Naive thymus-derived CD4-positive, alpha-beta T cell (primary cell): ENCODE data around the gene AP2A1. TPM values are rescaled to one million over a fixed set of nuclear protein-coding genes. Genes with fewer than 3 reads are reported as not detected.

Experiments
- ATAC-seq: fragments of 150-1000 bp; cut with Tn5 transposase; 2 replicates; pipeline ENCODE4 v1.10.0; 2021; ENCODE audit warnings: mild to moderate bottlenecking, moderate library complexity
- CTCF ChIA-PET: fragments of 350-600 bp; sonication (Branson Sonifier 250); formaldehyde crosslinking; loops from one replicate; lab custom pipeline; 2021; ENCODE audit warnings: antibody characterized with exemption; lab: Charles Lee
- POLR2A ChIA-PET: fragments of 350-600 bp; sonication (Branson Sonifier 250); formaldehyde crosslinking; loops from one replicate; lab custom pipeline; 2021; ENCODE audit warnings: antibody characterized with exemption, inconsistent platforms; lab: Charles Lee
- DNase-seq, 9 donors: peaks; one replicate each; pipeline versions ENCODE4 v3.0.0 to v3.0.0-alpha.2; 2020 to 2022; ENCODE audit warnings: mixed read lengths in 1 of 9
- H3K27ac ChIP-seq: one replicate; pipeline ENCODE4 v1.7.0; 2013; ENCODE audit warnings: mild to moderate bottlenecking, low read depth, low read length, moderate library complexity
- H3K27me3 ChIP-seq, 2 donors: one replicate each; pipeline ENCODE4 v1.7.0; 2013; ENCODE audit warnings: low read length in 2 of 2, mild to moderate bottlenecking in 2 of 2, moderate library complexity in 2 of 2; ENCODE audit not compliant: control insufficient read depth in 2 of 2, insufficient read depth in 2 of 2
- H3K36me3 ChIP-seq, 3 experiments: 1 replicate in 2 of 3; 2 replicates in 1 of 3; pipeline ENCODE4 v1.7.0; 2013; ENCODE audit warnings: low read length in 3 of 3, mild to moderate bottlenecking in 3 of 3, moderate library complexity in 1 of 3; ENCODE audit not compliant: insufficient read depth in 3 of 3, control insufficient read depth in 2 of 3
- H3K4me1 ChIP-seq, 2 donors: one replicate each; pipeline ENCODE4 v1.7.0; 2013; ENCODE audit warnings: low read length in 2 of 2, mild to moderate bottlenecking in 2 of 2, moderate library complexity in 1 of 2; ENCODE audit not compliant: control insufficient read depth in 2 of 2, insufficient read depth in 2 of 2
- H3K4me3 ChIP-seq: 2 replicates; pipeline ENCODE4 v1.7.0; 2013; ENCODE audit warnings: mild to moderate bottlenecking, low read length
- H3K9me3 ChIP-seq, 3 experiments: 1 replicate in 2 of 3; 2 replicates in 1 of 3; pipeline ENCODE4 v1.7.0; 2013; ENCODE audit warnings: low read length in 3 of 3; ENCODE audit not compliant: control insufficient read depth in 2 of 3
- H3K27ac Mint-ChIP-seq, 9 donors: one replicate each; pipeline ENCODE4 v1.8.0; 2020 to 2022; ENCODE audit warnings: mixed read lengths in 9 of 9, mild to moderate bottlenecking in 8 of 9, moderate library complexity in 5 of 9, inconsistent platforms in 2 of 9
- H3K27me3 Mint-ChIP-seq, 5 donors: one replicate each; pipeline ENCODE4 v1.8.0; 2021 to 2022; ENCODE audit warnings: mixed read lengths in 5 of 5, mild to moderate bottlenecking in 1 of 5
- H3K36me3 Mint-ChIP-seq, 5 donors: one replicate each; pipeline ENCODE4 v1.8.0; 2020 to 2022; ENCODE audit warnings: mixed read lengths in 5 of 5, mild to moderate bottlenecking in 3 of 5, inconsistent platforms in 1 of 5
- H3K4me1 Mint-ChIP-seq, 7 donors: one replicate each; pipeline ENCODE4 v1.8.0; 2020 to 2022; ENCODE audit warnings: mixed read lengths in 7 of 7, mild to moderate bottlenecking in 3 of 7, inconsistent platforms in 1 of 7
- H3K4me3 Mint-ChIP-seq, 10 donors: one replicate each; pipeline ENCODE4 v1.8.0; 2020 to 2022; ENCODE audit warnings: mild to moderate bottlenecking in 10 of 10, mixed read lengths in 10 of 10, moderate library complexity in 6 of 10, inconsistent platforms in 2 of 10
- H3K9me3 Mint-ChIP-seq, 11 donors: one replicate each; pipeline ENCODE4 v1.8.0; 2020 to 2022; ENCODE audit warnings: mixed read lengths in 11 of 11, mild to moderate bottlenecking in 4 of 11, inconsistent platforms in 1 of 11, moderate library complexity in 1 of 11
- intact Hi-C, 2 donors: fragments of 100-400 bp; cut with micrococcal nuclease; formaldehyde crosslinking; loops; one replicate each; pipeline ENCODE4 v1.15.1; 2023
- polyA plus RNA-seq, 2 donors: library from polyadenylated mRNA; unstranded; fragments of 300-500 nt; fragmentation: Illumina TruSeq; gene quantifications; one replicate each; pipeline ENCODE4 v1.2.3, GENCODE V29; 2021
- total RNA-seq, 6 experiments: library from RNA in 5 of 6; stranded (reverse) in 5 of 6; gene quantifications; 1 replicate in 5 of 6; 2 replicates in 1 of 6; pipeline ENCODE4 v1.2.3 and lab custom pipeline; 2021 to 2026

The AP2A1 gene
- total and polyA plus RNA-seq, 7 experiments from 2014 or later = 3.8 to 83.3 (median 52.7) TPM

- no peak for DNase-seq
- CTCF ChIA-PET = interaction anchor here (1.0 kb wide), 1 partner anchor 130 kb away, joined by 3 read pairs; no protein-coding TSS in a partner anchor
- H3K4me3 Mint-ChIP-seq = peak overlapping the region in 4 of 10 donors; percentile 14 to 94 (median 41)
- Histone ChIP-seq H3K36me3 (no peaks in the 10 kb centered on the region), H3K4me3 (no peak overlapping the region), H3K27me3 (no peaks in the 10 kb centered on the region), H3K27ac (no peak overlapping the region), H3K4me1 (peaks cover 11 to 16% of the 10 kb centered on the region in 2 donors), H3K9me3 (no peaks in the 10 kb centered on the region)
- intact Hi-C loops = loop anchor here in 1 of 2 donors (5.0 to 10.0 kb wide), 2 partner anchors 134 to 553 kb away; partner anchors contain the start of genes NAPSA and PRMT1
- no peaks in the 10 kb centered on the region for H3K27me3 Mint-ChIP-seq
- H3K27ac Mint-ChIP-seq = peak overlapping the region in 3 of 9 donors; percentile 27 to 88 (median 58)
- peaks cover 20 to 49% (median 31%) of the 10 kb centered on the region in 7 donors for H3K4me1 Mint-ChIP-seq
- POLR2A ChIA-PET = interaction anchor here (0.8 to 5.2 kb wide), 2 partner anchors 39 to 94 kb away, joined by 3 to 39 read pairs; partner anchors contain the start of gene PTOV1
- H3K36me3 Mint-ChIP-seq = peaks cover 0 to 7% (median 2%) of the 10 kb centered on the region in 5 donors
- no peaks in the 10 kb centered on the region for H3K9me3 Mint-ChIP-seq
- ATAC-seq = no peak
Observed at GRCh38 chr19:49811328-49811727, 44.5 kb downstream of the AP2A1 start.

- H3K4me3 ChIP-seq = peak overlapping the region; percentile 81
- POLR2A ChIA-PET = interaction anchor here (0.7 to 5.2 kb wide), 8 partner anchors 38 to 148 kb away, joined by 3 to 39 read pairs (median 10); partner anchors contain the start of genes AKT1S1, AP2A1, ATF5 and NUP62
- peaks cover 0 to 2% (median 0%) of the 10 kb centered on the region in 11 donors for H3K9me3 Mint-ChIP-seq
- H3K9me3 ChIP-seq = no peaks in the 10 kb centered on the region
- CTCF ChIA-PET = interaction anchor here (1.0 kb wide), 1 partner anchor 64 kb away, joined by 3 read pairs; the partner anchor contains the start of genes AKT1S1 and TBC1D17
- H3K27me3 Mint-ChIP-seq = no peaks in the 10 kb centered on the region
- H3K4me3 Mint-ChIP-seq = peak overlapping the region; percentile 88 to 100 (median 94)
- H3K36me3 Mint-ChIP-seq = peaks cover 0 to 5% (median 0%) of the 10 kb centered on the region in 5 donors
- peak overlapping the region; percentile 84 for H3K27ac ChIP-seq
- DNase-seq (no peak), ATAC-seq (no peak)
- H3K4me1 Mint-ChIP-seq = peaks cover 23 to 55% (median 35%) of the 10 kb centered on the region in 7 donors
- H3K27me3 ChIP-seq = no peaks in the 10 kb centered on the region
- H3K36me3 ChIP-seq = peaks cover 0 to under 1% (median 0%) of the 10 kb centered on the region in 3 experiments
- peak overlapping the region; percentile 86 to 100 (median 98) for H3K27ac Mint-ChIP-seq
- H3K4me1 ChIP-seq = peaks cover 11 to 23% of the 10 kb centered on the region in 2 donors
- intact Hi-C loops = loop anchor here (2.0 to 10.0 kb wide), 5 partner anchors 78 to 552 kb away; partner anchors contain the start of genes NAPSA (in 1 of the 2), PRMT1 (in 1 of the 2), RPS11 (in 1 of the 2) and RRAS (in 1 of the 2)
Observed at GRCh38 chr19:49812452-49812996, 45.7 kb downstream of the AP2A1 start.

- ChIA-PET POLR2A (interaction anchor here (0.6 to 5.2 kb wide), 9 partner anchors 37 to 318 kb away, joined by 3 to 39 read pairs (median 10); partner anchors contain the start of genes AKT1S1, AP2A1, PNKP and PTOV1), CTCF (interaction anchor here (1.0 kb wide), 1 partner anchor 64 kb away, joined by 3 read pairs; the partner anchor contains the start of genes AKT1S1 and TBC1D17)
- H3K4me3 ChIP-seq = peak within 1 kb of the TSS; percentile 81
- no peaks in the 10 kb centered on the region for H3K27me3 Mint-ChIP-seq
- peaks cover 11 to 23% of the 10 kb centered on the region in 2 donors for H3K4me1 ChIP-seq
- H3K36me3 Mint-ChIP-seq = peaks cover 0 to 5% (median 0%) of the 10 kb centered on the region in 5 donors
- peak within 1 kb of the TSS; percentile 95 to 100 (median 98) for H3K27ac Mint-ChIP-seq
- peaks cover 0 to 4% (median 0%) of the 10 kb centered on the region in 11 donors for H3K9me3 Mint-ChIP-seq
- DNase-seq (peak; percentile 68 to 94 (median 90)), ATAC-seq (peak; percentile 73)
- H3K4me3 Mint-ChIP-seq = peak within 1 kb of the TSS; percentile 88 to 100 (median 94)
- H3K4me1 Mint-ChIP-seq = peaks cover 21 to 56% (median 35%) of the 10 kb centered on the region in 7 donors
- peak within 1 kb of the TSS; percentile 84 for H3K27ac ChIP-seq
- H3K27me3 ChIP-seq = no peaks in the 10 kb centered on the region
- intact Hi-C loops = loop anchor here (1.0 to 10.0 kb wide), 14 partner anchors 37 to 552 kb away; partner anchors contain the start of genes VRK3 (in 2 of the 2), AKT1S1 (in 1 of the 2), ATF5 (in 1 of the 2) and NAPSA (in 1 of the 2)
- H3K36me3 ChIP-seq = peaks cover 0 to 7% (median 0%) of the 10 kb centered on the region in 3 experiments
- no peaks in the 10 kb centered on the region for H3K9me3 ChIP-seq
Observed at GRCh38 chr19:49812997-49813861, 46.4 kb downstream of the AP2A1 start, which contains the start of gene FUZ. FUZ (minus strand) TSS chr19:49813292; CDS start chr19:49813106, 186 bp downstream.

GRCh38 chr19:49814010-49814409 lies 47.2 kb downstream of the AP2A1 start:
- H3K36me3 Mint-ChIP-seq = peaks cover 0 to 6% (median 0%) of the 10 kb centered on the region in 5 donors
- ATAC-seq = no peak
- Histone ChIP-seq H3K27me3 (no peaks in the 10 kb centered on the region), H3K4me3 (no peak overlapping the region), H3K27ac (peak overlapping the region; percentile 84), H3K36me3 (peaks cover 0 to 10% (median 0%) of the 10 kb centered on the region in 3 experiments), H3K9me3 (no peaks in the 10 kb centered on the region), H3K4me1 (peaks cover 18 to 28% of the 10 kb centered on the region in 2 donors)
- H3K4me3 Mint-ChIP-seq = peak overlapping the region; percentile 58 to 100 (median 94)
- peaks cover 0 to 4% (median 0%) of the 10 kb centered on the region in 11 donors for H3K9me3 Mint-ChIP-seq
- no peaks in the 10 kb centered on the region for H3K27me3 Mint-ChIP-seq
- CTCF ChIA-PET = no interaction called here
- H3K27ac Mint-ChIP-seq = peak overlapping the region; percentile 95 to 100 (median 98)
- no peak for DNase-seq
- intact Hi-C loops = loop anchor here in 1 of 2 donors (5.0 to 10.0 kb wide), 2 partner anchors 137 to 551 kb away; partner anchors contain the start of genes NAPSA and PRMT1
- POLR2A ChIA-PET = interaction anchor here (0.8 to 5.2 kb wide), 8 partner anchors 36 to 318 kb away, joined by 3 to 39 read pairs (median 10); partner anchors contain the start of genes AKT1S1, AP2A1, PNKP and PTOV1
- H3K4me1 Mint-ChIP-seq = peaks cover 23 to 56% (median 39%) of the 10 kb centered on the region in 7 donors

- H3K4me1 Mint-ChIP-seq = peaks cover 25 to 63% (median 43%) of the 10 kb centered on the region in 7 donors
- Histone ChIP-seq H3K27me3 (no peaks in the 10 kb centered on the region), H3K36me3 (peaks cover 0 to 10% (median 0%) of the 10 kb centered on the region in 3 experiments), H3K4me3 (no peak overlapping the region), H3K4me1 (peaks cover 16 to 25% of the 10 kb centered on the region in 2 donors), H3K27ac (peak overlapping the region; percentile 88), H3K9me3 (no peaks in the 10 kb centered on the region)
- intact Hi-C loops = loop anchor here (5.0 to 10.0 kb wide), 4 partner anchors 224 to 1551 kb away; partner anchors contain the start of genes PRR12 (in 2 of the 2), CLDND2 (in 1 of the 2), DBP (in 1 of the 2) and ETFB (in 1 of the 2)
- ChIA-PET CTCF (no interaction called here), POLR2A (interaction anchor here (0.8 kb wide), 1 partner anchor 475 kb away, joined by 3 read pairs; no protein-coding TSS in a partner anchor)
- DNase-seq (no peak), ATAC-seq (no peak)
- H3K9me3 Mint-ChIP-seq = peaks cover 0 to 4% (median 0%) of the 10 kb centered on the region in 11 donors
- no peaks in the 10 kb centered on the region for H3K27me3 Mint-ChIP-seq
- peaks cover 0 to 5% (median 0%) of the 10 kb centered on the region in 5 donors for H3K36me3 Mint-ChIP-seq
- H3K27ac Mint-ChIP-seq = peak overlapping the region in 4 of 9 donors; percentile 77 to 100 (median 98)
- peak overlapping the region in 4 of 10 donors; percentile 42 to 100 (median 96) for H3K4me3 Mint-ChIP-seq
Observed at GRCh38 chr19:49816590-49816989, 49.8 kb downstream of the AP2A1 start.
